Measurements from ENCODE around the gene CD28.

CD28 gene

GRCh38 chr2:203733684-203734083 is 27.2 kb downstream of the CD28 start:
- Mint-ChIP-seq H3K4me3 (no peak overlapping the region), H3K27ac (no peak overlapping the region), H3K9me3 (no peaks in the 10 kb centered on the region), H3K27me3 (peaks cover 6% of the 10 kb centered on the region), H3K36me3 (no peaks in the 10 kb centered on the region), H3K4me1 (no peaks in the 10 kb centered on the region)
- ATAC-seq (ENCODE audit: low read depth) (no peak), DNase-seq (ENCODE audit: low spot score in 2 of 2) (no peak)

GRCh38 chr2:203734276-203734983 is 28.0 kb downstream of the CD28 start:
- H3K4me1 Mint-ChIP-seq = no peaks in the 10 kb centered on the region
- no peak overlapping the region for H3K27ac Mint-ChIP-seq
- DNase-seq (ENCODE audit: low spot score in 2 of 2) (no peak), ATAC-seq (ENCODE audit: low read depth) (no peak)
- no peaks in the 10 kb centered on the region for H3K36me3 Mint-ChIP-seq
- no peaks in the 10 kb centered on the region for H3K9me3 Mint-ChIP-seq
- no peak overlapping the region for H3K4me3 Mint-ChIP-seq
- H3K27me3 Mint-ChIP-seq = peaks cover 7% of the 10 kb centered on the region

GRCh38 chr2:203737360-203737759 is 30.9 kb downstream of the CD28 start:
- DNase-seq (ENCODE audit: low spot score in 2 of 2) (no peak), ATAC-seq (ENCODE audit: low read depth) (no peak)
- H3K27ac Mint-ChIP-seq = no peak overlapping the region
- H3K9me3 Mint-ChIP-seq = no peaks in the 10 kb centered on the region
- H3K4me3 Mint-ChIP-seq = no peak overlapping the region
- no peaks in the 10 kb centered on the region for H3K4me1 Mint-ChIP-seq
- H3K27me3 Mint-ChIP-seq = peaks cover 7% of the 10 kb centered on the region
- H3K36me3 Mint-ChIP-seq = no peaks in the 10 kb centered on the region

- Mint-ChIP-seq H3K27me3 (peaks cover 7% of the 10 kb centered on the region), H3K36me3 (no peaks in the 10 kb centered on the region), H3K4me3 (no peak overlapping the region), H3K4me1 (no peaks in the 10 kb centered on the region), H3K9me3 (no peaks in the 10 kb centered on the region), H3K27ac (no peak overlapping the region)
- ATAC-seq (ENCODE audit: low read depth) (no peak), DNase-seq (ENCODE audit: low spot score in 2 of 2) (no peak)
Measured at GRCh38 chr2:203739351-203739750, 32.9 kb downstream of the CD28 start.

GRCh38 chr2:203740871-203741281 is 34.4 kb downstream of the CD28 start:
- DNase-seq (ENCODE audit: low spot score in 2 of 2) (no peak), ATAC-seq (ENCODE audit: low read depth) (no peak)
- peaks cover 2% of the 10 kb centered on the region for H3K9me3 Mint-ChIP-seq
- H3K36me3 Mint-ChIP-seq = no peaks in the 10 kb centered on the region
- H3K4me1 Mint-ChIP-seq = no peaks in the 10 kb centered on the region
- no peak overlapping the region for H3K4me3 Mint-ChIP-seq
- no peak overlapping the region for H3K27ac Mint-ChIP-seq
- H3K27me3 Mint-ChIP-seq = peaks cover 9% of the 10 kb centered on the region

GRCh38 chr2:203741566-203741965 is 35.1 kb downstream of the CD28 start:
- no peak for DNase-seq (ENCODE audit: low spot score in 2 of 2)
- Mint-ChIP-seq H3K36me3 (no peaks in the 10 kb centered on the region), H3K27ac (no peak overlapping the region), H3K4me3 (no peak overlapping the region), H3K9me3 (peaks cover 2% of the 10 kb centered on the region), H3K27me3 (peaks cover 8% of the 10 kb centered on the region), H3K4me1 (no peaks in the 10 kb centered on the region)
- ATAC-seq (ENCODE audit: low read depth) = no peak

- Mint-ChIP-seq H3K27ac (no peak overlapping the region), H3K36me3 (no peaks in the 10 kb centered on the region), H3K4me1 (no peaks in the 10 kb centered on the region), H3K4me3 (no peak overlapping the region), H3K27me3 (peaks cover 8% of the 10 kb centered on the region), H3K9me3 (peaks cover 2% of the 10 kb centered on the region)
- no peak for DNase-seq (ENCODE audit: low spot score in 2 of 2)
- no peak for ATAC-seq (ENCODE audit: low read depth)
Measured at GRCh38 chr2:203743441-203743981, 37.1 kb downstream of the CD28 start.

- DNase-seq (ENCODE audit: low spot score in 2 of 2) = no peak
- Mint-ChIP-seq H3K27ac (no peak overlapping the region), H3K36me3 (no peaks in the 10 kb centered on the region), H3K27me3 (peaks cover 8% of the 10 kb centered on the region), H3K9me3 (peaks cover 2% of the 10 kb centered on the region), H3K4me1 (no peaks in the 10 kb centered on the region), H3K4me3 (no peak overlapping the region)
- no peak for ATAC-seq (ENCODE audit: low read depth)
Measured at GRCh38 chr2:203744091-203744490, 37.7 kb downstream of the CD28 start.

- DNase-seq (ENCODE audit: low spot score in 2 of 2) = no peak
- no peak for ATAC-seq (ENCODE audit: low read depth)
- H3K4me3 Mint-ChIP-seq = no peak overlapping the region
- no peaks in the 10 kb centered on the region for H3K4me1 Mint-ChIP-seq
- H3K36me3 Mint-ChIP-seq = no peaks in the 10 kb centered on the region
- peaks cover 10% of the 10 kb centered on the region for H3K27me3 Mint-ChIP-seq
- H3K9me3 Mint-ChIP-seq = peaks cover 4% of the 10 kb centered on the region
- H3K27ac Mint-ChIP-seq = no peak overlapping the region
Measured at GRCh38 chr2:203745267-203745666, 38.8 kb downstream of the CD28 start.

- Mint-ChIP-seq H3K27me3 (peaks cover 8% of the 10 kb centered on the region), H3K4me3 (no peak overlapping the region), H3K27ac (no peak overlapping the region), H3K36me3 (no peaks in the 10 kb centered on the region), H3K4me1 (no peaks in the 10 kb centered on the region), H3K9me3 (peaks cover 4% of the 10 kb centered on the region)
- ATAC-seq (ENCODE audit: low read depth) = no peak
- DNase-seq (ENCODE audit: low spot score in 2 of 2) = no peak
Measured at GRCh38 chr2:203748331-203749126, 42.1 kb downstream of the CD28 start.

- peaks cover 2% of the 10 kb centered on the region for H3K9me3 Mint-ChIP-seq
- H3K4me1 Mint-ChIP-seq = no peaks in the 10 kb centered on the region
- H3K4me3 Mint-ChIP-seq = no peak overlapping the region
- ATAC-seq (ENCODE audit: low read depth) (no peak), DNase-seq (ENCODE audit: low spot score in 2 of 2) (no peak)
- H3K27me3 Mint-ChIP-seq = peaks cover 5% of the 10 kb centered on the region
- no peak overlapping the region for H3K27ac Mint-ChIP-seq
- H3K36me3 Mint-ChIP-seq = no peaks in the 10 kb centered on the region
Measured at GRCh38 chr2:203750346-203751068, 44.1 kb downstream of the CD28 start.

GRCh38 chr2:203751685-203752271 is 45.3 kb downstream of the CD28 start:
- no peak for ATAC-seq (ENCODE audit: low read depth)
- Mint-ChIP-seq H3K9me3 (peaks cover 5% of the 10 kb centered on the region), H3K4me1 (no peaks in the 10 kb centered on the region), H3K36me3 (no peaks in the 10 kb centered on the region), H3K27me3 (peaks cover 4% of the 10 kb centered on the region), H3K4me3 (no peak overlapping the region), H3K27ac (no peak overlapping the region)
- no peak for DNase-seq (ENCODE audit: low spot score in 2 of 2)

- no peak overlapping the region for H3K27ac Mint-ChIP-seq
- DNase-seq (ENCODE audit: low spot score in 2 of 2) (no peak), ATAC-seq (ENCODE audit: low read depth) (no peak)
- peaks cover 2% of the 10 kb centered on the region for H3K36me3 Mint-ChIP-seq
- H3K27me3 Mint-ChIP-seq = peaks cover 8% of the 10 kb centered on the region
- H3K9me3 Mint-ChIP-seq = peaks cover 9% of the 10 kb centered on the region
- no peak overlapping the region for H3K4me3 Mint-ChIP-seq
- H3K4me1 Mint-ChIP-seq = no peaks in the 10 kb centered on the region
Measured at GRCh38 chr2:203756161-203756560, 49.7 kb downstream of the CD28 start.
